ENCODE results near the gene STAT3. TPM values are rescaled to one million over a fixed set of nuclear protein-coding genes. Genes with fewer than 3 reads are reported as not detected.

The STAT3 gene
- total and polyA plus RNA-seq, 2 of the 13 experiments (the other 11 are each of a cell fraction or from before 2014, with no cell fraction given) = 61.8 to 62.4 TPM

DNA sequence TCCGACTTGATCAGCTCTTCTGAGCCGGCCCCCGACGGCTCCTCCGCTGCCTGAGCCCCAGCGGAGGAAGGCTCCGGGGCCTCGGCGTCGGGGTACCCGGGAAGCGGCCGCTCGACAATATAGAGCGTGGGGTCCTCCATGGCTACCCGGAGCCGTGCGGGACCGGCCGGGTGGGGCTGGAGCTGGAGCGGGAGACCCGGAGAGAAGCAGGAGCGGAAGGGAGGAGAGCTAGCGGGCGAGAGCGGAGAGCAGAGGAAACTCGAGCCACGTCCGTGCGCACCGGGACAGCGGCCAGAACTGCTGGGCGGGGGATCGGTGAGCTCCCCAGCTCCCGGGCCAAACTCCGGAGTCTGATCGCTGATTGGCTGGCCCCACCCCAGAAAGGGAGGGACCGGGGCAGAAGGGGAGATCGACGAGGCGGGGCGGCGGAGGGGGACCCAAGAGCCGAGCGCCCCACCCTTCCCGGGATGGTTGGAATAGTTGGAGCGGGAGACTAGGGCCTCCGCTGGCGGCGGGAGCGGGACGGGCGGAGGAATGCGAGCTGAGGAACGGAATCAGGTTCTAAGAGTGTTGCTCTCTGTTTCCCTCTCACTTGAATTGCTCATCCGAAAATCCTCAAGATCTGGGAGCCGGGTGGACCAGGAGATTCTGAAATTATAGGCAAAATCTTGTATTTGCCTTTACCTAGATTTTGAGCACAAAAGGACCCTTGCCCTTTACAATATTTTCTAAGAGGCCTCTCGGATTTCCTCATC, 34.9 kb upstream of the STAT3 start, which contains the start of gene CAVIN1 (continued):
- TF ChIP-seq, protein P1, sequence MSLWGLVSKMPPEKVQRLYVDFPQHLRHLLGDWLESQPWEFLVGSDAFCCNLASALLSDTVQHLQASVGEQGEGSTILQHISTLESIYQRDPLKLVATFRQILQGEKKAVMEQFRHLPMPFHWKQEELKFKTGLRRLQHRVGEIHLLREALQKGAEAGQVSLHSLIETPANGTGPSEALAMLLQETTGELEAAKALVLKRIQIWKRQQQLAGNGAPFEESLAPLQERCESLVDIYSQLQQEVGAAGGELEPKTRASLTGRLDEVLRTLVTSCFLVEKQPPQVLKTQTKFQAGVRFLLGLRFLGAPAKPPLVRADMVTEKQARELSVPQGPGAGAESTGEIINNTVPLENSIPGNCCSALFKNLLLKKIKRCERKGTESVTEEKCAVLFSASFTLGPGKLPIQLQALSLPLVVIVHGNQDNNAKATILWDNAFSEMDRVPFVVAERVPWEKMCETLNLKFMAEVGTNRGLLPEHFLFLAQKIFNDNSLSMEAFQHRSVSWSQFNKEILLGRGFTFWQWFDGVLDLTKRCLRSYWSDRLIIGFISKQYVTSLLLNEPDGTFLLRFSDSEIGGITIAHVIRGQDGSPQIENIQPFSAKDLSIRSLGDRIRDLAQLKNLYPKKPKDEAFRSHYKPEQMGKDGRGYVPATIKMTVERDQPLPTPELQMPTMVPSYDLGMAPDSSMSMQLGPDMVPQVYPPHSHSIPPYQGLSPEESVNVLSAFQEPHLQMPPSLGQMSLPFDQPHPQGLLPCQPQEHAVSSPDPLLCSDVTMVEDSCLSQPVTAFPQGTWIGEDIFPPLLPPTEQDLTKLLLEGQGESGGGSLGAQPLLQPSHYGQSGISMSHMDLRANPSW (CRISPR knock-in tag; IDR thresholded peaks at IDR 0.05; ENCODE audit: borderline replicate concordance) = peak; percentile 67; the same call in 1 of the 2 replicates
- peak; percentile 87; the same call in 1 of the 2 replicates for TF ChIP-seq ZNF776 (CRISPR knock-in tag; IDR thresholded peaks at IDR 0.05)
- no peak for TF ChIP-seq MBD4 (IDR thresholded peaks at IDR 0.05; ENCODE audit: borderline replicate concordance, low read length)
- TF ChIP-seq MEF2D (CRISPR knock-in tag; IDR thresholded peaks at IDR 0.05) = 0 out of 2 replicates have a peak, but pooled peaks have one; percentile 48
- no peak for TF ChIP-seq SATB2 (CRISPR knock-in tag; IDR thresholded peaks at IDR 0.05)
- peak; percentile 71; the same call in 1 of the 2 replicates for TF ChIP-seq ZNF180 (CRISPR knock-in tag; IDR thresholded peaks at IDR 0.05; ENCODE audit: borderline replicate concordance, low read depth)
- TF ChIP-seq ZNF260 (CRISPR knock-in tag; IDR thresholded peaks at IDR 0.05; ENCODE audit: borderline replicate concordance, low read depth) = no peak
- TF ChIP-seq RXRB (CRISPR knock-in tag; IDR thresholded peaks at IDR 0.05; ENCODE audit: borderline replicate concordance) = no peak
- TF ChIP-seq ARNT (IDR thresholded peaks at IDR 0.05) = no peak
- TF ChIP-seq, protein P2, sequence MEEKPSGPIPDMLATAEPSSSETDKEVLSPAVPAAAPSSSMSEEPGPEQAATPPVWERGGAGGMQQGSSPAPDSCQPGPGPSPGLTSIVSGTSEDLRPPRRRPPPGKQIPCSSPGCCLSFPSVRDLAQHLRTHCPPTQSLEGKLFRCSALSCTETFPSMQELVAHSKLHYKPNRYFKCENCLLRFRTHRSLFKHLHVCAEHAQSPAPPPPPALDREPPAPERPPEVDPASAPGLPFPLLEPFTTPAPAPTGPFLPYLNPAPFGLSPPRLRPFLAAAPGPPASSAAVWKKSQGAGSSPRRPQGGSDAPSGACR (CRISPR knock-in tag; IDR thresholded peaks at IDR 0.05) = 0 out of 2 replicates have a peak, but pooled peaks have one; percentile 71
- no peak for TF ChIP-seq ZNF33B (CRISPR knock-in tag; IDR thresholded peaks at IDR 0.05)
- TF ChIP-seq ZNF629 (CRISPR knock-in tag; conservative IDR thresholded peaks at IDR 0.05) = 0 out of 2 replicates have a peak, but pooled peaks have one; percentile 31
- TF ChIP-seq, protein P3, sequence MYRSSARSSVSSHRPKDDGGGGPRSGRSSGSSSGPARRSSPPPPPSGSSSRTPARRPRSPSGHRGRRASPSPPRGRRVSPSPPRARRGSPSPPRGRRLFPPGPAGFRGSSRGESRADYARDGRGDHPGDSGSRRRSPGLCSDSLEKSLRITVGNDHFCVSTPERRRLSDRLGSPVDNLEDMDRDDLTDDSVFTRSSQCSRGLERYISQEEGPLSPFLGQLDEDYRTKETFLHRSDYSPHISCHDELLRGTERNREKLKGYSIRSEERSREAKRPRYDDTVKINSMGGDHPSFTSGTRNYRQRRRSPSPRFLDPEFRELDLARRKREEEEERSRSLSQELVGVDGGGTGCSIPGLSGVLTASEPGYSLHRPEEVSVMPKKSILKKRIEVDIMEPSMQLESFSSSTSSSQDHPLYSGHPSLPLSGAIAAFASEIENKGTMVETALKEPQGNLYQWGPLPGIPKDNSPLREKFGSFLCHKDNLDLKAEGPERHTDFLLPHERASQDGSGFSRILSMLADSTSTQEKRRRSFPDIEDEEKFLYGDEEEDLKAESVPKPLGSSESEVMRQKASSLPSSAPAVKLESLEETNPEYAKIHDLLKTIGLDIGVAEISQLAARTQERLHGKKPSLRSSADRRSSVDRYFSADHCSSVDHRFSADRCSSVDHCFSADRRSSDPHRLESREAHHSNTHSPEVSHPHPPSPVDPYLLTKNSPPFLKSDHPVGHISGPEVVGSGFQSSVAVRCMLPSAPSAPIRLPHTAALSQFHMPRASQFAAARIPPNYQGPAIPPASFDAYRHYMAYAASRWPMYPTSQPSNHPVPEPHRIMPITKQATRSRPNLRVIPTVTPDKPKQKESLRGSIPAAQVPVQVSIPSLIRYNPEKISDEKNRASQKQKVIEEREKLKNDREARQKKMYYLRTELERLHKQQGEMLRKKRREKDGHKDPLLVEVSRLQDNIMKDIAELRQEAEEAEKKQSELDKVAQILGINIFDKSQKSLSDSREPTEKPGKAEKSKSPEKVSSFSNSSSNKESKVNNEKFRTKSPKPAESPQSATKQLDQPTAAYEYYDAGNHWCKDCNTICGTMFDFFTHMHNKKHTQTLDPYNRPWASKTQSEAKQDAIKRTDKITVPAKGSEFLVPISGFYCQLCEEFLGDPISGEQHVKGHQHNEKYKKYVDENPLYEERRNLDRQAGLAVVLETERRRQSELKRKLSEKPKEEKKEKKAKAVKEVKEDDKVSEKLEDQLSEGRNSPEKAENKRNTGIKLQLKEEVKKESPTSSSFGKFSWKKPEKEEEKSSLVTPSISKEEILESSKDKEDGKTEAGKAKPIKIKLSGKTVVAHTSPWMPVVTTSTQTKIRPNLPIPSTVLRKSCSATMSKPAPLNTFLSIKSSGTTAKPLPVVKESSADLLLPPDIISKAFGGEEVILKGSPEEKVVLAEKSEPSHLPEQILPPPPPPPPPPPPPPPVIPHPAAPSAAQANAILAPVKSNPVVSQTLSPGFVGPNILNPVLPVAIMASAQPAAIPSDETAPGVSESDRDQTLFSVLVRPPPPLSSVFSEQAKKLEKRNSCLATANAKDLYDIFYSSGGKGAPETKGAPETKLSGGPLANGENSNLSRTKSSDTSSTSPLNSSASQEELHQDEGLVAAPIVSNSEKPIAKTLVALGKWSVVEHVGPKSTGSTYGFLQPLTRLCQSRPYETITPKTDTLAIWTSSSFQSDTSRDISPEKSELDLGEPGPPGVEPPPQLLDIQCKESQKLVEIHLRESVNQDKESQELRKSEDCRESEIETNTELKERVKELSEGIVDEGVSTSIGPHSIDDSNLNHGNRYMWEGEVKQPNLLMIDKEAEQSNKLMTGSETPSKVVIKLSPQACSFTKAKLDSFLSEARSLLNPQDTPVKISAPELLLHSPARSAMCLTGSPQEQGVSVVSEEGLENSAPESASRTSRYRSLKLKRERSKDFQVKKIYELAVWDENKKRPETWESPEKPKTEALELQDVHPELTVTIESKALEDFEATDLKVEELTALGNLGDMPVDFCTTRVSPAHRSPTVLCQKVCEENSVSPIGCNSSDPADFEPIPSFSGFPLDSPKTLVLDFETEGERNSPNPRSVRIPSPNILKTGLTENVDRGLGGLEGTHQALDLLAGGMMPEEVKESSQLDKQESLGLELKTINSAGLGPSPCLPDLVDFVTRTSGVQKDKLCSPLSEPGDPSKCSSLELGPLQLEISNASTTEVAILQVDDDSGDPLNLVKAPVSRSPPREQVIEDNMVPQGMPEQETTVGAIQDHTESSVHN (CRISPR knock-in tag; IDR thresholded peaks at IDR 0.05) = peak; percentile 16; the same call in 1 of the 2 replicates
- TF ChIP-seq, protein P4, sequence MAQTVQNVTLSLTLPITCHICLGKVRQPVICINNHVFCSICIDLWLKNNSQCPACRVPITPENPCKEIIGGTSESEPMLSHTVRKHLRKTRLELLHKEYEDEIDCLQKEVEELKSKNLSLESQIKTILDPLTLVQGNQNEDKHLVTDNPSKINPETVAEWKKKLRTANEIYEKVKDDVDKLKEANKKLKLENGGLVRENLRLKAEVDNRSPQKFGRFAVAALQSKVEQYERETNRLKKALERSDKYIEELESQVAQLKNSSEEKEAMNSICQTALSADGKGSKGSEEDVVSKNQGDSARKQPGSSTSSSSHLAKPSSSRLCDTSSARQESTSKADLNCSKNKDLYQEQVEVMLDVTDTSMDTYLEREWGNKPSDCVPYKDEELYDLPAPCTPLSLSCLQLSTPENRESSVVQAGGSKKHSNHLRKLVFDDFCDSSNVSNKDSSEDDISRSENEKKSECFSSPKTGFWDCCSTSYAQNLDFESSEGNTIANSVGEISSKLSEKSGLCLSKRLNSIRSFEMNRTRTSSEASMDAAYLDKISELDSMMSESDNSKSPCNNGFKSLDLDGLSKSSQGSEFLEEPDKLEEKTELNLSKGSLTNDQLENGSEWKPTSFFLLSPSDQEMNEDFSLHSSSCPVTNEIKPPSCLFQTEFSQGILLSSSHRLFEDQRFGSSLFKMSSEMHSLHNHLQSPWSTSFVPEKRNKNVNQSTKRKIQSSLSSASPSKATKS (CRISPR knock-in tag; IDR thresholded peaks at IDR 0.05) = no peak
